Stimulated activated CD4-positive, alpha-beta T cell treated with anti-CD3 and anti-CD28 coated beads, Interleukin-15, amount 100 ng/mL, for 24 hours (primary cell): Measurements from ENCODE around the gene IRF2BP1.
A peak's percentile ranks its signal among the peaks of the same experiment; 100 is the strongest.
"Not testable (repeated sequence)": the region's sequence is repeated elsewhere in the genome, so short reads cannot be mapped to it uniquely, and the experiment has no call there.

ENCODE experiments used
- DNase-seq: peaks from one replicate; pipeline ENCODE4 v3.0.0-alpha.2; 2020

The IRF2BP1 gene

GRCh38 chr19:45881082-45881908 lies 4.6 kb downstream of the IRF2BP1 start:
- DNase-seq: no peak

- no peak for DNase-seq
These were observed 6.0 kb downstream of the IRF2BP1 start for GRCh38 chr19:45879971-45880370.

GRCh38 chr19:45879055-45879454 lies 6.9 kb downstream of the IRF2BP1 start:
- DNase-seq: no peak

DNA sequence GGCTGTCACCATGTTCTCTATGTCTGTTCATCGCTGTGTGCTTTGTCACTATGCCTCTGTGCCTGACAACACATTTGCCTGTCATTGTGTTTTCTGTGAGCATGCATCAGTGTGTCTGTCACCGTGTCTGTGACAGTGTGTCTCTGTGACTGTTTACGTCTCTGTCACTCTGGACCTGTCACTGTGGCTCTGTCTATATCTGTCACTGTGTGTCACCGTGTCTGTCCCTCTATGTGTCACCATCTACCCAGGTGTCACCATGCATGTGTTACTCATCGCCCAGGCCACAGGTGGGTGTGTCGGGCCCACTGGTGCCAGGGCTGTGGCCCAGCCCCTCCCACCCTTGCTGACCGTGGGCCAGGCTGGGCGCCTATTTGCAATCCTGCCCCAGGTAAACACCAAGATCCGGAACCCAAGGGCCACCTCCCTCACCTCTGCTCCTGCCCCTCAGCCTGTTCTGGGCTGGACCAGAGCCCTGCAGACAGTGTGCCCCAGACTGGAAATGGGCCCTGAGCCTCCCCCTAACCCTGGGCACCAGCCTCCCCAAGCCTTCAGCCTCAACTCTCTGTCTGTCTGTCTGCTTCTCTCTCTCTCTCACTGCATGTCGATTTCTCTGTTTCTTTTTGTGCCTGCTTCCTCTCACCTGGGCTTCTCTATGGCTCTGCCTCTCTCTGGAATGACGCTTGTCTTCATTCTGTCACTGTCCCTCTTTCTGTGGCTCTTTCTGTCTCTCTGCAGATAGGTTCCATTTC lies 7.7 kb downstream of the IRF2BP1 start:
- DNase-seq: no peak

DNA sequence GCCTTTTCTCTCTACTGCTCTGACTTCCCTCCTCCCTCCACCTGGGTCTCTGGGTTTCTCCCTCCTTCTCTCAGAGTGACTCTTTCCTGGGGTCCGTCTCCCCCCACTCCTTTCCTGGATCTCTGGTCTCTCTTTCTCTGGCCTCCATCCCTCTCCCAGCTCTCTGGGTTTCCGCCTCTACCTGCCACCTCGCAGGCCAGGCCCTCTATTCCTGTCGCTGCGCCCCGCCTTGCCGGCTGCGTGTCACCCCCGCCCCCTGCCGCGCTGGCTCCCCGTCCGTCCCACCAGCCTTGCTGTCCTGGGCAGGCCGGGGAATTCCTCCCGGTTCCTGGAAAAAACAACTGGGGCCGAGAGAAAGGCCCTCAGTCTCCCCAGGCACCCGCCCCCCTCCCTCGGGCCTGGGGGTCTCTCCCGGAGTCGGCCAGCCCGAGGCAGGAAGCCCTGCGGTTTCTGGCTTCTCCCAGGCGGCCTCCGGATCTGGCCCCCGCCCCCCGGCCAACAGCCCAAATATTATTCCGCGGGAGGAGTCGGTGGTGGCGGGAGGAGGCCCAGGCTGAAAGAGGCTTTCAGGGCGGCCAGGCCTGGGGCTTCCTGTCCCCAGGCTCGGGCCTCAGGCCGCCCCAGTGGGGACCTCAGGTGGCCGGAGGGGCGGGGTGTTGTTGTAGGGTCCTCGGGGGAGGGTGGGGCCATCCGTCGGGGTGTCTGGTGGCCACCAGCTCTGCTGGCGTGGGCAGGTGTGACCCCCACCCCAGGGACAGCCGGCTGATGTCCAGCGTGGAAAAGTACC lies 9.3 kb downstream of the IRF2BP1 start:
- peak; percentile 56 for DNase-seq

- DNase-seq: no peak
These were observed 9.9 kb downstream of the IRF2BP1 start for GRCh38 chr19:45876161-45876410.

DNA sequence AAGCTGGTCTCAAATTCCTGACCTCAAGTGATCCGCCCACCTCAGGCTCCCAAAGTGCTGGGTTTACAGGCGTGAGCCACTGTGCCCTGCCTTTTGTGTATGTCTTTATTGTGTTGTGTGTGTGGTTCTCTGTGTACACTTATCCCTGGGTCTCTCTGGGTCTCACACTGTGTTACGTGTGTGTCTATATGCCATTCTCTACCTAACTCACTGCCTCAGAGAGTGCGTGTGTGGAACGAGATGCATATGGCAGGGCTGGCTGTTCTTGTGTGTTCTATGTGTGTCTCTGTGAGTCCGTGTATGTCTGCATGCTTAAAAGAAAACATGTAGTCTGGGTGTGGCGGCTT lies 11.3 kb downstream of the IRF2BP1 start:
- DNase-seq: no peak

GRCh38 chr19:45873219-45873772 lies 12.6 kb downstream of the IRF2BP1 start:
- no peak for DNase-seq

- no peak for DNase-seq
These were observed 13.6 kb downstream of the IRF2BP1 start for GRCh38 chr19:45872095-45872919.

GRCh38 chr19:45870798-45871197 lies 15.1 kb downstream of the IRF2BP1 start:
- no peak for DNase-seq

- not testable (repeated sequence) for DNase-seq
These were observed 18.7 kb downstream of the IRF2BP1 start for GRCh38 chr19:45867241-45867640.

GRCh38 chr19:45866400-45867176 lies 19.4 kb downstream of the IRF2BP1 start:
- DNase-seq: no peak

DNA sequence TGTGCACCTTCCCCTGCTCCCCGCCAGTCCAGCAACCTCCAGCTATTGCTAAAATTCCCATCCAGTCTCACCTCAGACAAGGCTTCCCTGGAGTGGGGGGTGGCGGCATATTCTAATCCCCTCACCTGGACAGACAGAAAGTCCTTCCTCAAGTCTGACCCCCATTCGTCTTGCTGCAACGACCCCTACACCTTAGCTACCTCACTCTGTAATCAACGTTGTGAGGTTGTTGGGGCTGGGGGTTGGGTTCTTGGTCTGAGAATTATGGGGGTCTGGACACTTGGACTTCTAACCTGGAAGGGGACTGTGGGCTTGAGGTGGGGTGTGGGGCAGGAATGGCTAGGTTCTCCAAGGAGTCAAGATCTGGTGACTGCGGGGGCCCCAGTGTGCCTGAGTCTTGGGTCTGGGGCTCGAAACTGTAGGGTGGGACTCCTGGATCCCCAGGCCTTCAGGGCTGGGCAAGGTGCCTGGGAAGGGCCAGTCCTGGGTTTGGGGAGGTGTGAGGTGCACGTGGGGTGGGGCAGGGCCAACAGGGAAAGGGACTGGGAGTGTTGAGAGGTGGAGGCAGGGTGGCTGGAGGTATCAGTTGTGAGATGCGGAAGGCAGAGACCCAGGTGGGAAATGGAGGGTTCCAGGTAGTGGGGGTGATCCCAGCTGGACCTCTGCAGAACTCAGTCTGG lies 20.5 kb downstream of the IRF2BP1 start:
- DNase-seq: no peak

GRCh38 chr19:45864629-45865082 lies 21.3 kb downstream of the IRF2BP1 start:
- DNase-seq: no peak

GRCh38 chr19:45863840-45864628 lies 21.9 kb downstream of the IRF2BP1 start, which contains the start of gene FOXA3:
Gene FOXA3, plus strand, starts transcription at chr19:45864326. Its CDS starts 131 bp downstream, at chr19:45864457.
- DNase-seq: peak; percentile 75

DNA sequence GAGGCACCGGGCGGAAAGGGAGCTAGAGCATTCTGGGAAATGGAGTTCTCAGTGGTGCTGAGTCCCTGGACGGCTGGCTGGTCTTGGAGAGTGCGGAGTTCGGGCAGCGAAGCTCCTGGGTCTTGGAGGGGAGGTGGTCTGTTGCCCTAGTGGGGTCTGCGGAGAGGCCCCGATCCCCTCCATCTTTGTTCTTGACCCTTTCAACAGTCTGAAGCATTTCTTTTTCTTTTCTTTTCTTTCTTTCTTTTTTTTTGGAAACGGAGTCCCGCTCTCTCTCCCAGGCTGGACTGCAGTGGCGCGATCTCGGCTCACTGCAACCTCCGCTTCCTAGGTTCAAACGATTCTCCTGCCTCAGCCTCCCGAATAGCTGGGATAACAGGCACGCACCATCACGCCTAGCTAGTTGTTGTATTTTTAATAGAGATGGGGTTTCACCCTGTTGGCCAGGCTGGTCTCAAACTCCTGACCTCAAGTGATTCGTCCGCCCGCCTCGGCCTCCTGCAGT lies 22.6 kb downstream of the IRF2BP1 start:
- DNase-seq: no peak

- peak; percentile 100 for DNase-seq
These were observed 23.2 kb downstream of the IRF2BP1 start, which contains the start of gene SYMPK for GRCh38 chr19:45862564-45863334. Gene SYMPK, minus strand, starts transcription at chr19:45863147. Its CDS starts 8,652 bp downstream, at chr19:45854495.

DNA sequence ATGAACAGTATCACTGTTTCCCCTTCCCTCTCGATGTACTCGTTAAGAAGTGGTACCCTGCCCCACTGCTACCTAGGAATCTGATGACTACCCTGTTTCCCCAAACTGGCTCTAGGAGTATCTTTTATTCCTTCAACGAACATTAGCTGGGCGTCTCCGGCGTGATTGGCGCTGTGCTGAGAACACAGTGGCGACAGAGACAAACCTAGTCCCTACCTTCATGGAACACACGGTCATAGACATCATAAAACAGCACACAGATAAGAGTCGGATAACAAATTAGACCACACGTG lies 23.7 kb downstream of the IRF2BP1 start:
- no peak for DNase-seq
